Aorta (tissue), 5 donors: ENCODE results near the gene NFYC. TPM values are rescaled to one million over a fixed set of nuclear protein-coding genes. Genes with fewer than 3 reads are reported as not detected.

Experiments used
- ATAC-seq: fragments of 200-7000 bp; cut with Tn5 transposase; one replicate; pipeline ENCODE4 v1.9.1; 2022; ENCODE audit warnings: moderate library complexity; ENCODE audit not compliant: low FRiP score
- DNase-seq, 2 donors: peaks; one replicate each; pipeline ENCODE4 v3.0.0-alpha.2; 2020
- H3K27ac ChIP-seq, 2 donors: one replicate each; pipeline ENCODE4 v1.5.1; 2013; ENCODE audit warnings: low read length in 2 of 2, mild to moderate bottlenecking in 2 of 2, moderate library complexity in 2 of 2, control low read depth in 1 of 2, inconsistent platforms in 1 of 2, low read depth in 1 of 2
- H3K27me3 ChIP-seq, 2 donors: one replicate each; pipeline ENCODE4 v1.6.1; 2013; ENCODE audit warnings: control low read depth in 1 of 2, low read length in 1 of 2, mild to moderate bottlenecking in 1 of 2, moderate library complexity in 1 of 2; ENCODE audit not compliant: insufficient read depth in 2 of 2, control insufficient read depth in 1 of 2
- H3K36me3 ChIP-seq, 2 donors: one replicate each; pipeline ENCODE4 v1.6.1; 2013; ENCODE audit warnings: control low read depth in 1 of 2, low read length in 1 of 2, mild to moderate bottlenecking in 1 of 2; ENCODE audit not compliant: insufficient read depth in 2 of 2, control insufficient read depth in 1 of 2
- H3K4me1 ChIP-seq, 2 donors: one replicate each; pipeline ENCODE4 v1.6.1; 2013; ENCODE audit warnings: low read length in 2 of 2, control low read depth in 1 of 2, mild to moderate bottlenecking in 1 of 2, moderate library complexity in 1 of 2; ENCODE audit not compliant: insufficient read depth in 2 of 2, control insufficient read depth in 1 of 2
- H3K4me3 ChIP-seq, 2 donors: one replicate each; pipeline ENCODE4 v1.5.1; 2013; ENCODE audit warnings: low read length in 2 of 2, control low read depth in 1 of 2, mild to moderate bottlenecking in 1 of 2
- H3K9me3 ChIP-seq: one replicate; pipeline ENCODE4 v1.6.1; 2013; ENCODE audit warnings: mild to moderate bottlenecking, low read length; ENCODE audit not compliant: control insufficient read depth
- WGBS, 2 donors: extraction: QIAGEN DNeasy Blood & Tissue Kit; methylation state at CpG; one replicate each; pipeline ENCODE4 v1.1.7; 2013; 5-methylcytosine and 5-hydroxymethylcytosine counted together
- intact Hi-C, 2 donors: fragments of 100-400 bp; cut with DNase I; formaldehyde crosslinking; loops; one replicate each; pipeline versions ENCODE4 v1.14.2 to v1.15.0; 2022
- long read RNA-seq, 2 donors: library from polyadenylated mRNA; unstranded; transcript quantifications; one replicate each; pipeline ENCODE4 v2.0.0, GENCODE V29; 2020 to 2021
- polyA plus RNA-seq, 2 donors: library from polyadenylated mRNA; stranded (reverse); fragments of 200-250 nt; gene quantifications; one replicate each; pipeline ENCODE4 v1.2.3, GENCODE V29; 2013
- total RNA-seq, 2 donors: library from RNA; stranded (reverse); fragmentation: NEBNext Ultra II Directional; extraction: Animal tissue kit (Norgen Biotek cat#: 25700); gene quantifications; one replicate each; pipeline ENCODE4 v1.2.1, GENCODE V29; 2021
- donor health status: healthy with polysubstance abuse.
- donor health status: Bipolar disorder and iron deficiency.
- donor health status: DM: no; HTN: no; CAD: no.
- donor health status: DM: no; HTN: no; CAD: no.
- donor health status: DM: yes; HTN: yes; CAD: no.

Gene NFYC
- total RNA-seq (10 to 100 TPM; 39.1 to 56.4 TPM), polyA plus RNA-seq (10 to 100 TPM; 21.3 to 36.2 TPM)
- long read RNA-seq, donor 1, transcript NFYC-213 (10 exons, 1,950 nt), result major isoform, 133 of 198 reads
- long read RNA-seq, donor 1, transcript NFYC-210 (11 exons, 1,536 nt), result minor isoform, 6 of 198 reads
- long read RNA-seq, donor 1, partial matches to known transcripts, result 27 of 198 reads
- long read RNA-seq, donor 1, other reads (novel, unspliced or antisense), result 28 of 198 reads
- long read RNA-seq, donor 2, transcript NFYC-213 (10 exons, 1,950 nt), result major isoform, 16 of 36 reads
- long read RNA-seq, donor 2, partial matches to known transcripts, result 7 of 36 reads
- long read RNA-seq, donor 2, other reads (novel, unspliced or antisense), result 9 of 36 reads

GRCh38 chr1:40691538-40692428 is at the start of gene NFYC:
Gene NFYC, plus strand, starts transcription at chr1:40691704. Its CDS starts 47,140 bp downstream, at chr1:40738844.
- H3K4me1 ChIP-seq, result peaks cover 0 to 5% of the 10 kb centered on the region in 2 donors
- intact Hi-C loops, result loop anchor here in 1 of 2 donors (10.0 kb wide), 1 partner anchor 113 kb away; no protein-coding TSS in a partner anchor
- no peaks in the 10 kb centered on the region for H3K27me3 ChIP-seq
- peak within 1 kb of the TSS; percentile 89 to 95 for H3K27ac ChIP-seq
- peak; percentile 98 for ATAC-seq
- H3K4me3 ChIP-seq, result peak within 1 kb of the TSS; percentile 58 to 77
- 0% methylated on average over 75 to 84 of the region's 84 CpGs for WGBS, 2 donors
- H3K9me3 ChIP-seq, result no peaks in the 10 kb centered on the region
- DNase-seq, result peak; percentile 99
- H3K36me3 ChIP-seq, result no peaks in the 10 kb centered on the region

GRCh38 chr1:40645118-40645680 is 46.3 kb upstream of the NFYC start:
- H3K27ac ChIP-seq, result no peak overlapping the region
- no peaks in the 10 kb centered on the region for H3K9me3 ChIP-seq
- no peak for DNase-seq
- H3K27me3 ChIP-seq, result no peaks in the 10 kb centered on the region
- no peaks in the 10 kb centered on the region for H3K4me1 ChIP-seq
- ATAC-seq, result no peak
- no peak overlapping the region for H3K4me3 ChIP-seq
- WGBS, 2 donors, result 79 to 82% methylated on average over 5 of the region's 5 CpGs
- H3K36me3 ChIP-seq, result peaks cover 0 to 1% of the 10 kb centered on the region in 2 donors
- intact Hi-C loops, result no loop called here

GRCh38 chr1:40646315-40646714 is 45.2 kb upstream of the NFYC start:
- no peaks in the 10 kb centered on the region for H3K27me3 ChIP-seq
- no peaks in the 10 kb centered on the region for H3K4me1 ChIP-seq
- DNase-seq (no peak), ATAC-seq (no peak)
- intact Hi-C loops, result no loop called here
- 70 to 76% methylated on average over 5 of the region's 5 CpGs for WGBS, 2 donors
- H3K36me3 ChIP-seq, result no peaks in the 10 kb centered on the region
- H3K4me3 ChIP-seq, result no peak overlapping the region
- no peaks in the 10 kb centered on the region for H3K9me3 ChIP-seq
- no peak overlapping the region for H3K27ac ChIP-seq

DNA sequence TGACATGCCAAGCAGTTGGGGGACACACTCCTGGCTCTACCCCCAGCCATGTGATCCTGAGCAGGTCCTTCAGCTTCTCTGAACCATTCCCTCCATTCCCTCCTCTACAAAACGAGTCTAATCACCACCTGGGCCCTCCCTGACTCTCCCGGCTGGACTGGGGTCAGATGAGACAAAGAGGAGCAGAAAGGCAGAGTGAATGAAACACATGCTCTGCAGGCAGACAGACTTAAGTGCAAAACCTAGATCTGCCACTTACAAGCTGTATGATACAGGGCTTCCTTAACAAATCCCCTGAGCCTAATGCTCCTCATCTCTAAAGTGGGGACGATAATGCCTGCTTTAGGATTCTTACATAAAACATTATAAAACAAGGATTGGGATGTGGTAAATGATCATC is 43.3 kb upstream of the NFYC start:
- intact Hi-C loops, result no loop called here
- WGBS, 2 donors, result 89 to 90% methylated on average over 3 of the region's 3 CpGs
- Histone ChIP-seq H3K27me3 (no peaks in the 10 kb centered on the region), H3K36me3 (no peaks in the 10 kb centered on the region), H3K9me3 (no peaks in the 10 kb centered on the region), H3K4me1 (no peaks in the 10 kb centered on the region), H3K27ac (no peak overlapping the region), H3K4me3 (no peak overlapping the region)
- no peak for ATAC-seq
- DNase-seq, result no peak

- H3K27ac ChIP-seq, result no peak overlapping the region
- no peaks in the 10 kb centered on the region for H3K36me3 ChIP-seq
- H3K4me1 ChIP-seq, result no peaks in the 10 kb centered on the region
- ATAC-seq, result no peak
- H3K27me3 ChIP-seq, result no peaks in the 10 kb centered on the region
- intact Hi-C loops, result no loop called here
- 89 to 90% methylated on average over 15 of the region's 15 CpGs for WGBS, 2 donors
- no peaks in the 10 kb centered on the region for H3K9me3 ChIP-seq
- H3K4me3 ChIP-seq, result no peak overlapping the region
- no peak for DNase-seq
Observed at GRCh38 chr1:40648928-40649591, 42.4 kb upstream of the NFYC start.

GRCh38 chr1:40649592-40649930 is 41.9 kb upstream of the NFYC start:
- H3K9me3 ChIP-seq, result no peaks in the 10 kb centered on the region
- H3K4me1 ChIP-seq, result no peaks in the 10 kb centered on the region
- WGBS, 2 donors, result 93 to 94% methylated on average over 5 of the region's 5 CpGs
- no peaks in the 10 kb centered on the region for H3K36me3 ChIP-seq
- no peak overlapping the region for H3K4me3 ChIP-seq
- intact Hi-C loops, result no loop called here
- DNase-seq (no peak), ATAC-seq (no peak)
- no peak overlapping the region for H3K27ac ChIP-seq
- H3K27me3 ChIP-seq, result no peaks in the 10 kb centered on the region

DNA sequence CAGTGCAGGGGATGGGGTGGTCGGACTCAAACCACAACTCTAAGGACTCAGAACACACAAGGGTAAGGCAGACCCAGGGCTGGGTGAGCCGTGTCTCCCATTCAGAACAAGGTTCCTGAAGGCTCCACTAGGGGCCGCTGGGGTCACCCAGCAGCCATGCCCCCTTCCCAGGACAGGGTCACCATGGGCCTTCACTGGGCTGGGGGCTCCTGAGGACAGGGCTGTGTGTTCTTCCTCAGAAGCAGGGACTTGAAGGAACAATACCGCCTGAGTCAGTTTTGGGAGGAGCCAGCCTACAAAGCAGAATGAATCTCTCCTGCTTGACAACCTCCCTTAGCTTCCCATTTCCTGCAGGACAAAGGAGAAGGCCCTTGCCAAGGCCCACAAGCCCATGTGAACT is 41.4 kb upstream of the NFYC start:
- DNase-seq (no peak), ATAC-seq (no peak)
- Histone ChIP-seq H3K4me1 (no peaks in the 10 kb centered on the region), H3K36me3 (no peaks in the 10 kb centered on the region), H3K27ac (no peak overlapping the region), H3K27me3 (no peaks in the 10 kb centered on the region), H3K9me3 (no peaks in the 10 kb centered on the region), H3K4me3 (no peak overlapping the region)
- 75 to 80% methylated on average over 4 of the region's 4 CpGs for WGBS, 2 donors
- intact Hi-C loops, result no loop called here

DNA sequence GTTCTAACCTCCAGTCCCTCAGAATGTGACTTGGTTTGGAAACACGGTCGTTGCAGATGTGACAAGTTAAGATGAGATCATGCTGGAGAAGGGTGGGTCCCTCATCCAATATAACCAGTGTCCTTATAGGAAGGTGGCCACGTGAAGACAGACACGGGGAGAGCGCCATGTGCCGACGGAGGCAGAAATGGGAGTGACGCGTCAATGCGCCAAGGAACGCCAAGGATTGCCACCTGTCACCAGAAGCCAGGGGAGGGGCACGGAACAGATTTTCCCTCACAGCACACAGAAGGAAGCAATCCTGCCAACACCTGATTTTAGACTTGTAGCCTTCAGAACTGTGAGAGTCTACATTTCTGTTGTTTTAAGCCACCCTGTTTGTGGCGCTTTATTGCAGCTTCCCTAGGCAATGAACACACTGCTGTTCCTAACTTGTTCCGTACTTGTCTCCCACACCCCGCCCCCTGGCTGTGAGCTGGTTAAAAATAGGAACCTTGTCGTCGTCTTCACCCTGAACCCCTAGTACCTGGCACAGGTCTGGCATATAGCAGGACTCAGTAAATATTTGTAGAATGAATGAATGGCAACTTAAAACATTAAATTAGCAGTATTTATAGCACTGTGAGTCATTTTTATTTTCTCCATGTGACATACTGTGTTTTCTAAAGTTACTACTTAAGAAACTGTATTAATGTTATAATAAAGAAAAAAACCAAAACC is 40.2 kb upstream of the NFYC start:
- no peak for ATAC-seq

More for the DNA sequence above, 40.2 kb upstream of the NFYC start:
- no peak overlapping the region for H3K4me3 ChIP-seq
- intact Hi-C loops, result no loop called here
- no peak overlapping the region for H3K27ac ChIP-seq
- no peak for DNase-seq
- no peaks in the 10 kb centered on the region for H3K9me3 ChIP-seq
- no peaks in the 10 kb centered on the region for H3K27me3 ChIP-seq
- H3K4me1 ChIP-seq, result no peaks in the 10 kb centered on the region
- no peaks in the 10 kb centered on the region for H3K36me3 ChIP-seq
- WGBS, 2 donors, result 68 to 72% methylated on average over 17 of the region's 17 CpGs
